GM21723 (cell line): Measurements from ENCODE around the gene MRPL44.

Experiments used
- ATAC-seq: cut with Tn5 transposase; IDR thresholded peaks from one replicate; pipeline ENCODE4 v1.9.1; 2021; ENCODE audit warnings: mild to moderate bottlenecking, moderate library complexity; ENCODE audit not compliant: unreplicated experiment

The MRPL44 gene

DNA sequence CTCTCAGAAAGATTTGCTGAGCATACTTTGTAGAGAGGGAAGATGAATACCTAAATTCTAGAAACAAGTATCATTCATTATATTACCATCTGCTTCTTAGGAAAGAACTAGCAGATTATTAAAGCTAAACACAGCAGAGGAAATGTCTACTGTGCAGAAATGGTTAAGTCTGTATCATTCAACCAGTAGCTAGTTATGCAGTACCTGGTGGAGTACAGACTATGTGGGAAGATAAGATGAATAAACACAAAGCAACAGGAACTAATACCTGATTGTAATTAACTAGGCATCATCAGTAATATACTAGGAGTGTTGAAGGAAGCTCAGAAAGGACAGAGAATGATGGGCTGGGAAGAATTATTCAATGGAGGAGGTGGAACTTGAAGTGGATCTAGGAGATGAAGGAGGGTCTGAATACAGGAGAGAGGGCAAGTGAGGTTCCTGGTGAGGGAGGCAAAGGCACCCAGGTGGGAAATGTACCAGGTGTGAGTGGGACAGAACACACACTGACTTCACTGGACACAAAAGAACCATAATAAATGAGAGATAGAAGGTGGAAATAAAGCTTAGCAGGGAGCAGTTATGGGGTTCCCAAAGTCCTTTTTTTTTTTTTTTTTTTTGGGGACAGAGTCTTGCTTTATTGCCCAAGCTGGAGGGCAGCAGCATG lies 21.7 kb upstream of the MRPL44 start:
- no peak for ATAC-seq

DNA sequence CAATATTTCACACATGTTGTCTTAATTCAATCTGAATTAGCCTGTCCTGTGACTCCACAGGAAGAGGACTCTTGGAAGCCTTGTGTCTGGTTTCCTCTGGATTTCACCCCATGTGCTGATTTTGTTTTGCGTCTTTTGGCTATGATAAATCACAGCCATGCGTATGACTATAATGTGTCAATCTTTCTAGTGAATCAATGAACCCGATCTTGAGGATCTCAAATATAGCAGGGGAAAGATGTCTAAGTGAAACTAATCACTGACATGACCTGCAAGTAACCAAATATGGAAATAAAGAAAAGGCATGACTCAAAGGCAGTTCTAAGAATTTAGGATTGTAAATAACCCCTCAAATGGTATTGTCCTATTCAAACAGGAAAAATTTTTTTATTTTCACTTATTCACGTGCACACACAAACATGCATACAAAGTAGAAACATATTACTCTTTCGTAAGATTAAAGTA lies 20.4 kb upstream of the MRPL44 start:
- ATAC-seq, result no peak

DNA sequence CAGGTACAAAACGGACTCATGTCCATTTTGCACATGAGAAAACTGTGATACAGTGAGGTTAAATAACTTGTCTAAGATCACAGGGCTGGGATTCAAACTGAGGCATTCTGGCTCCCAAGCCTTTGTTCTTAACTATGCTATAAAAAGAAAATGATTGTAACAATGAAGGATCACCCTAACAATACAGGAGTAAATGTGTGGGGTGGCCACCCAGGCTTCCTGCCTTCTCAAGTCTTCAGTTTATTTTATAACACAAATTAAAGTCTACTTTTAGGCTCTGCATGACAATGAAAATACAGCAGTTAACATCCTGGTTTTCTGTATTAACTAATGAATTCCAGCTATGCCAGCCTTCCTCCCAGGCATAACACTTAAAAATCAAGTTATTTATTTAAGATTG lies 19.7 kb upstream of the MRPL44 start:
- ATAC-seq, result no peak

DNA sequence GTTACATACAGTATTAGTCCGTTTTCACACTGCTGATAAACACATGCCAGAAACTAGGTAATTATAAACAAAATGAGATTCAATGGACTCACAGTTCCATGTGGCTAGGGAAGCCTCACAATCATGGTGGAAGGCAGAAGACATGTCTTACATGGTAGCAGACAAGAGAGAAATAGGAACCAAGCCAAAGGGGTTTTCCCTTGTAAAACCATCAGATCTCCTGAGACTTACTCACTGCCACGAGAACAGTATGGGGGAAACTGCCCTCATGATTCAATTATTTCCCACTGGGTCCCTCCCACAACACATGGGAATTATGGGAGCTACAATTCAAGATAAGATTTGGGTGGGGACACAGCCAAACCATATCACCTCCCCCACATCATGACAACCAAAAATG lies 17.8 kb upstream of the MRPL44 start:
- peak; percentile 37 for ATAC-seq

DNA sequence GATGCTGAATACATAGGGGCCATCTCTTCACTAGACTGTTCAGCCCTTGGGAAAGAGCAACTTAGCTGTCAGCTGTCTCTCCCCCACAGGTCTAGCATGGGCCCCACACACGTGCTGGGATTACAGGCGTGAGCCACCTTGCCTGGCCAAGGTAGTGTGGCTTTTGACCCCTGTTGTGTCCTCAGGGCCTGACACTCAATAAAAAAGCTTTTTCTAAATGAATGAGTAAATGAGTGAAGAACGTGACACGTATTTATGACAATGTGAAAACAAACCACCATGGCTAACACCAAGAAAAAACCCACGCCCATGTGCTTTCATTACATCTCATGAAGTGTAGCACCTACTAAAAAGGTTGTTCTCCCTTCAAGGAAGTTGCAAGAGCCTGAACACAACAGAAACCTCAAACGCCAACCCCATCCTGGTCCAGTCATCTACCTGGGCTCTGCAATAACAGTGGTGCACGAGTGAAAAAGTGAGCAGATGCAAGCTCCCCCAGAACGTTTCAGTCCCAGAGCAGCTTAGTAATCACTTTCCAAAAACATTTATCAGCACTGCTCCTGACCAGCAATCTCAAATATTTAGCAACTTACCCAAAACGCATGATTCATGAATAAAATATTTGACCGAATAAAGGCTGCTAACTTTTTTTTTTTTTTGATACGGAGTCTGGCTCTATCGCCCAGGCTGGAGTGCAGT lies 15.5 kb upstream of the MRPL44 start:
- peak; percentile 56 for ATAC-seq

DNA sequence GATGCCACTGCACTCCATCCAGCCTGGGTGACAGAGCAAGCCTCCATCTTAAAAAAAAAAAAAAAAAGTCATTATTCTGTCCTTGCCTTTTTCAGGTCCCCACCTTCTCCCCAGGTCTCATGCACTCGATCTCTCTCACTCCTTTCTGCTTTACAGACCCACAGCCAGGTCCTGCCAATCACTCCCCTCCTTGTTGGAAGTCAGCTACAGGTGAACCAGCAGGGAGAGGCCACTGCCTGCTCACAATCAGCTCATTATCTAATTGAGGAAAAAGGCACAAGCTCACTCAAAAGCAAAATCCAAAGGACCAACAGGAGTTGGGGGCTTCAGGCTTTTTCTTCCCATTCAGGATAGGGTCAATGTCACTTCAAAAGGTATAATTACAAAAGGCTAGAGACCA lies 14.1 kb upstream of the MRPL44 start:
- no peak for ATAC-seq

DNA sequence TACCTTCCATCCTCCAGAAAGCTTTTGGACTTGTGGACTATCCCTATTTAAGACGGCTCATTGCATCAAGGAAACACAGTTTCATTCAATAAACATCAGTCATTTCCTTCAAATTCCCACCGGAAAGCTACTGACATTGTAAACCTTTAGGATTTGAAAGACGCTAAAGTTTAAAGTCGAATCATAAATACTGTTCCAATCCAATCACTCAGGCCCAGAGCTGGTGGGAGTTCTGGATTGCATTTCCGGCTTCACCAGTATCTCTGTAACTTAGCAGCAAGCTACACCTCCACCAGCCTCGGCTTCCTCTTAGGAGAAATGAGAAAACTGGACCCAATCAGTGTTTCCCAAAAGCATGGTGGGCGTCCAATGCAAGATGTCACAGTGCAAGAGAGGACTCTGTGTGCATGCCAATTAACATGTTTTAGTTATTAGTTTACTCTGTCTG lies 13.7 kb upstream of the MRPL44 start:
- no peak for ATAC-seq

DNA sequence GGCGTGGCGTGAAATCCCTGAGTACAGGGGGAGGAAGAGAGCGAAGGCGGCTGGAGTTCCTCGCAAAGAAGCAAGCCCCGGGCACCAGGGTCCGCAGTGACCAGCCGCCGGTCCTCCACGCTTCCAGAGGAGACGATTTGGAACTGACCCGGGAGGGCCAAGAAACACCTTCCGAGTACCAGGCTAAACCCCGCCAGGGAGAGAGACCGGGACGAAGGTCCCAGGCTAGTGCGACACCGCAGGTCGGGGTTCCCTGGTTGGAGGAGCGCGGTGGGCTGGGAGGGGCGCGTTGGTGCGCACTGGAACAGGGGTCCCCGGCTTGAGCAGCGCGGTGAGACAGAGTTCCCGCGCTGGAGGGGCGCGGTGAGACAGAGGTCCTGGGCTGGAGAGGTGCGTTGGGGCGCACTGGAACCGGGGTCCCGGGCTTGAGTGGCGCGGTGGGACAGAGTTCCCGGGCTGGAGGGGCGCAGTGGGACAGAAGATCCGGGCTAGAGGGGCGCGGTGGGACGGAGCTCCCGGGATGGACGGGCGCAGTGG lies 13.0 kb upstream of the MRPL44 start:
- no peak for ATAC-seq

DNA sequence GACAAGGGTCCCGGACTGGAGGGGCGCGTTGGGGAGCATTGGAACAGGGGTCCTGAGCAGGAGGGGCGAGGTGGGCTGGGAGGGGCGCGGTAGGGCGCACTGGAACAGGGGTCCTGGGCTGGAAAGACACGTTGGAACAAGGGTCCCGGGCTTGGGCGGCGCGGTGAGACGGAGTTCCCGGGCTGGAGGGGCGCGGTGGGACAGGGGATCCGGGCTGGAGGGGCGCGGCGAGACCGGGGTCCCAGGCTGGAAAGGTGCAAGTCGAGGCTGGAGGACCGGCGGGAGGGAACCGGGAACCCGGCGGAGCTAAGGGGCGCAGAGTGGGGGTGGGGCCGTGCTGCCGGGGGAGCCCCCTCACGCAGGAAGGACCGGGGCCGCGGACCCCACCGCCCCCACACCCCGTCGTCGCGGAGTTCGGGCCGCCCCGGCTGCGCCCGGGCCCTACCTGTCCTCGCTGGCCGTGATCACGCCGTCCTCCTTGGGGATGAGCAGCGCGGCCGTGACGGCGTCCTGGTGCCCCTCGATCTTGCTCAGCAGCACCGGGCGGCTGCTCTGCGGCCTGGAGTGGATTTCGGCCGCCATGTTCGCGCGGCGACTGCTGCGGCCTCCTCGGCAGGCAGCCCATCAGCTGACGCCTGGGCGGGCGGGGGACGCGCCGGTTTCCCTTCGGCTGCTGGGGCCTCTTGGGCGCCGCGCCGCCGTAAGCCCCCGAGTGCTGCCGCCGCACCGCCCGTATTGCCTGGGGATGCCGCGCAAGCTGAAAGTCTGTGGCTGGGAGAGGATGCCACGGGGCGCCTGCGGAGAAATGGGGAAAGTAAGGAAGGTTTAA lies 12.3 kb upstream of the MRPL44 start, which contains the start of gene WDFY1:
Gene WDFY1, minus strand, starts transcription at position 633 of the 829 bp plus-strand sequence. Its CDS starts 51 bp downstream, at position 582.
- ATAC-seq, result peak; percentile 76

DNA sequence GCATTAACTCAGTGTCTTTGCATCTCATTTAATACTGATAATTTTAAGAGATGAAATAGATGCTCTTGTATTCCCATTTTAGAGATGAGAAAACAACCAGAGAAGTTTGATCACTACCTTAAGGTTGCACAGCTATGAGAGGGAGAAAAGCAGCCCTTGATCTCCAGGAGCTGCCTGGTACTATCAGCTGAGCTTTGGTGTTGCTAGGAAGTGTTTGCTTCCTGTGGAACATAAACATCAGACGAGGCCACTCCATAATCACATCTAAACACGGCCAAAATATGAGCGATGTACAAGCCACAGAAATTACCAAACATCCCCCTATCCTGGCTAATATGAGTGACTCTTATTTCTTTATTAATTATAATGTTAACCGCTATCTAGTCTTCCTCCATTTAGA lies 11.5 kb upstream of the MRPL44 start:
- ATAC-seq, result no peak

DNA sequence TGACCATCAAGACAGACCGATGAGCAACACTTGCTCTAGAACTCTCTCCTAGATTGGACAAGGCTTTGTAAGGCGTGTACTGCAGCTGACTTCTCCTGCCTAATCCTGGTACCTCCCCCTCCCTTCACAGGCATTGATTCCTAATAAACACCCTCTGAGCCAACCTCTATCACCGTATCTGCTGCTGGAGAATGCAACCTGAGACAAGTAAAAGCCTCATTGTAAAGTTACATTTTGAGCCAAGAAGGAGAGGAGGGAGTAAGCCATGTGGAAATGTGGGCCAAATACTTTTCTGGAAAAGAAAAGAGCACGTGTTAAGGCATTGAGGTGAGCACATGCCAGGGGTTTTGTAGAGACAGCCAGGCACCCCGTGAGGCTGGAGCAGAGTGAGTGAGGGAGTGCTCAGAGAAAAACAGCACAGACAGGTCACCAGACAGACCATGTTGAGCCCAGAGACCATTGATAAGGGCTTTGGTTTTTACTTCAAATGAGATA lies 9.5 kb upstream of the MRPL44 start:
- ATAC-seq, result no peak

DNA sequence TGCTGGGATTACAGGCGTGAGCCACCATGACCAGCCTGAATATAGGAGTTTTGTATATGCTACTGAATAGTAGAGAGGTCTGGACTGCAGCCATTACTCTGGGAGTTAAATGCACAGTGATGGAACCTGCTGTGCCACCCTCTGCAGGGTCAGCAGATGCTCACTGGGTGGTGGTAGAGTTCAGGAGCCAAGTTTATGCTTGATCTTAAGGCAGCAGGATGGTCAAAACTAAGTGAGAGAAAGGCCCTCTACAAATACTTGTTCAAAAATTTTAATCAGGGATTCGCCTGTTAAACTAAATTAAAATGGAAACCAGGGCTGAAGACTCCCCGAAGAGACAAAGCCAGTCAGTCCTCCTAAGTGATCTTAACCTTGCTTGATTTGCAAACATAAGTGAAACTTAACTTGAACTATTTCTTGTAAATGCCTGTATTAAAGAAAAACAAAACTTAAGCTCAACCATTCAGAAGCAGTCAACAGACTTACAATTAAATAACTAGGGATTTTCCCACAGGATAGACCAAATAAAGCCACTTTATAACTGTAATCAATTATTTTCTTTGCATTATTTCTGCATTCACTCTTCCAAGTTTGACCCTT lies 7.9 kb upstream of the MRPL44 start:
- ATAC-seq, result no peak

DNA sequence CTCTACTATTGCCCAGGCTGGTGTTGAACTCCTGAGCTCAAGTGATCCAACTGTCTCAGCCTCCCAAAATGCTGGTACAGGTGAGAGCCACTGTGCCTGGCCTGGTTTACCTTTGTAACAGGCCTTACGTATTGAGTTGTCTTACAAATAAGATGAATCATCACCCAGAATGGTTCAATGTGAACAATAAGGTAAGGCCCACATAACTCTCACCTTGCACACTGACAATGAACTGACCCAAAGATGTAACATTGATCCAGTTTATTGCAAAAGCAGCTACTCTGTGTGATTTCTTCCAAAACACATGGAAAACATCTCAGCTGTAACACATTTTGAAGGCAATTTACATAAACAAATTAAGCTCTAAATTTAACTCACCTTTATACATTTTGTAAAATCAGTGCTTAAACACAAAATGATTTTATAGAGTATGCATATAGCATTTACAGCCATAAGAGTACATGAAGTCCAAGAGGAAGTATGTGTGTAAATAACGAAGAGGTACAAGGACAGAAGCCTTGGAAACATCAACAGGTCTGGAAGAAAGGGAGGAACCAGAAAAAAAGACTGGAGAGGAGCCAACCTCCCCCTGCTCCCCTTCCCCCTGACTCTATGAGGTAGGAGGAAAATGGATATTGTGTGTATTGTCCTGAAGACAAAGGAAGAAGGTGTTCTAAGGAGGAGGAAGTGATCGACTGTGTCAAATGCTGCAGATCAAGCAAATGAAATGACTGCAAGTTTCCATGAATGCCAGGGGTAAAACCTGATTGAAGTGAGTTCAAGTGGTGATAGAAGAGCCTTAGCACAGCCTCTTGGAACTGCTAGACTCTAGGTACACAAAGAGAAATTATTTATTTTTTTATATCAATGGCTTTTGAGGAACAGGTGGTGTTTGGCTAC lies 6.6 kb upstream of the MRPL44 start:
- no peak for ATAC-seq

DNA sequence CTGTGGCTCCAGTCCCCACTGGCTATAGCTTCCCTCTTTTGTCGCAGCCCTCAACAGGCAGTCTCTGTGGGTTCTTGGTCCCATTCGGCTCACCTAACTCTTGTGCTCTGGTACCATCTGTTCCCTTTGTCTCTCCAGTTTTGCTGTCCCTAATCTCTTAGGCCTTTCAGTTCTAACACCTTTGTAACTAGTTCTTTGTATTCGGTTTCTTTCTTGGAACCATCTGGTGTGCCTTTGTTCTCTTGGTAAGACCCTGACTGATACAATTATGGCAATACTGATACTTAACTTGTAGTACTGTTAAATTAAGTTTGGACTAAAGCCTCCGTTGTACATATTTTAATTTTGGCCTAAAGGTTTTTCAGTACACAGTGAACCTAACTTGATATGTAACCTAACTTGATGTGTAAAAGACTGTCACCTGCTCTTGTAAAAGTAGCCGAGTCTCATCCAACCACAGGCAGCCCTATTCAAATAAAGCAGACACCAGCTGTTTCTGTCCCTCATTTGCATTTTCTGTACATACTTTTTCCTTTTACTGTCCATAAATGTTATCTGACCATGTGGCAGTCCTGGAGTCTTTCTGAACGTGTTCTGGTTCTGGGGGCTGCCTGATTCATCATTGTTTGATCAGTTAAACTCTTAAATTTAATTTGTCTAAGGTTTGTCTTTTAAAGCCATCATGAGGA lies 4.8 kb upstream of the MRPL44 start:
- ATAC-seq, result peak; percentile 57

DNA sequence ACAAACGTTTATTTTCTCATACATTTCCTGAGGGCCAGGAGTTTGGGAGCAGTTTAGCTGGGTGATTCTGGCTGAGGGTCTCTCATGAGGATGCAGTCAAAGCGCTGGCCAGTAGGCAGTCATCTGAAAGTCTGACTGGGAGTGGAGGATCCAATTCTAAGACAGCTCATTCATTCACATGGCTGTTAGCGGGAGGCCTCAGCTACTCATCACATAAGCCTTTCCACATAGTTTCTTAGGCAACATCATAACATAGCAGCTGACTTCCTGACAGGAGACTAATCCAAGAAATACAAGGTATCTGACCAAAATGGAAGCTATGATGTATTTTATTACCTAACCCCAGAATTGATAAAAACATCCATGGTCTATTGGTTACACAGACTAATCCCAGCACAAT lies 2.9 kb upstream of the MRPL44 start:
- no peak for ATAC-seq

DNA sequence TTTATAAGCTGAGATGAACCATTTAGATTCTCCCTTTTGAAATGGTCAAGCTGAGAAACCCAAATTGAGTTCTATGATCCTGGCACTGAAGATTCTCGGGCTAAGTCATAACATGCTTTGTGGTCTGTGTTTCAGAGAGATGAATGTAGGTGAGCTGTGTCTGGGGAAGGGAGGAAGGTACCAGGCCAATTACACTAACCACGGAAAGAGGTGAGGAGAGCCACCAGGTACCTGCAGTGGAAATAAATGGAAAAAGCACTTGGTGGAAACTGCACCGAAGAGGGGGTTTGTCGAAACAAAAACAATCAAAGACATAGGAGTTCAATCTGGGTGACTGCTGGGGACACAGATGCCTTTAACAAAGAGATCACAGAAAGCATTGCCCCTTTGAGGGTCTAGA lies 963 bp upstream of the MRPL44 start:
- ATAC-seq, result no peak

DNA sequence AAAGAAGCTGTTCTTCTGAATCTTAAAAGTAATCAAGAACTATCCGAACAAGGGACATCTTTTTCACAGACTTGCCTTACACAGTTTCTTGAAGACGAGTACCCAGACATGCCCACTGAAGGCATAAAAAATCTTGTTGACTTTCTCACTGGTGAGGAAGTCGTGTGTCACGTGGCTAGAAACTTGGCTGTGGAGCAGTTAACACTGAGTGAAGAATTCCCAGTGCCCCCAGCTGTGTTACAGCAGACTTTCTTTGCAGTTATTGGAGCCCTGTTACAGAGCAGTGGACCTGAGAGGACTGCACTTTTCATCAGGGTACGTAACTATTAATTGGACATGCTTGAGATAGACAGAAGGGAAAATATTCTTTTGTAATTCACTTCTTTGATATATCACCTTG lies 2.4 kb downstream of the MRPL44 start:
- ATAC-seq, result no peak

DNA sequence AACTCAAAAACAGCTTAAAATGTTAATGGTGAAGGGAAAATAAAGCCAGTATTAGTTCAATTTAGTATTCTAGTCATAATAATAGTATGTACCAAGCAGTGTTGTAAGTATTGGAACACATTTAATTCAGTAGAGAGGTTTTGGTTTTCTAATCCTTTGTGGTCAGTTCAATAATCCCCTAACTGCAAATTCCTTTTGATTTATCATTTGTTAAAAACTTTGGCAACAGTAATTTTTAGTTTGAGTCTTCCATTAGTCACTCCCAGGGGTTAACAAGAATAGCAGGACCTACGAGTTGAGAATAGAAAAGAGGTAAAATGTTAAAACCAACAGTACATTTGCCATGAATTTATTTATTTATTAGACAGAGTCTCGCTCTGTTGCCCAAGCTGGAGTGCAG lies 10.7 kb downstream of the MRPL44 start:
- no peak for ATAC-seq

DNA sequence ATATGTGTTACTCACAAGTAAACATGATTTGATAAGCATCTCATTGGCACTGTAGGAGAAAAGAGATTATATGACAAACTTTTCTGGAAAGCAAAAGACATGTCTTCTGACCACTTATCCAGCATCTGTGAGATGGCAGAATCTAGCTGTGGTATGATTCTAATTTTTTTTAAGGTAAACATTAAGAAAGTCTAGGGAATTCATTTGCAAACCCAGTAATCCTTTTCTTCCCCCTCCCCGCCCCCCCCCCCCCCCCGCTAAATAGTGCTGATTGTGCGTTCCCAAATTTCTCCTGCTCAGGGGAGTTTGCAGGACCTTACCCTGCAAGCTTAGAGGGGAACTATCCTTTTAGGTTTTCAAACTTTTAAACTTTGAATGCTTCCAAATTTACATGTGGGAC lies 12.1 kb downstream of the MRPL44 start:
- no peak for ATAC-seq
